ENCODE results near the gene MRPL44.

Gene MRPL44

DNA sequence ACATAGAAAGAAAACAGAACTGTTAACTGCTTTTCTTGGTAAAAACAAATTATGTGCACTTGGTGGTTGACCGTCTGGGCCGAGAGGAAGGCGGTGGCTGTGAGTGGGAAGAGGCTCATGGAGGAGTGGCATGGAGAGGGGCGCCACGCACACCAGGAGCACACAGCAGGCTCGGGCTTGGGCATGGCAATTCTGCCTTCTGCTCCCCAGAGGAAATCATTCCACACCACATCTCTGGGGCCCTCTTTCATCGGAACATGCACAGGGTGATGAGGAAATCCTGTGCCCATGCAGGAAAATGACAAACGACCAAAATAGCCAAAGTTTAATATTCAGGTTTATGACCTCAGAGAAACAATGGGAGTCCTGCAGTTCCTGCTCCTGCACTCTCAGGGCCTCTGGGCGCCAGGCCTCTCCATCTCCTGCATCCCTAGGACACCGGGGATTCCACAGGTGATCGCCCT, 38.6 kb upstream of the MRPL44 start:
- TF ChIP-seq, protein P1, sequence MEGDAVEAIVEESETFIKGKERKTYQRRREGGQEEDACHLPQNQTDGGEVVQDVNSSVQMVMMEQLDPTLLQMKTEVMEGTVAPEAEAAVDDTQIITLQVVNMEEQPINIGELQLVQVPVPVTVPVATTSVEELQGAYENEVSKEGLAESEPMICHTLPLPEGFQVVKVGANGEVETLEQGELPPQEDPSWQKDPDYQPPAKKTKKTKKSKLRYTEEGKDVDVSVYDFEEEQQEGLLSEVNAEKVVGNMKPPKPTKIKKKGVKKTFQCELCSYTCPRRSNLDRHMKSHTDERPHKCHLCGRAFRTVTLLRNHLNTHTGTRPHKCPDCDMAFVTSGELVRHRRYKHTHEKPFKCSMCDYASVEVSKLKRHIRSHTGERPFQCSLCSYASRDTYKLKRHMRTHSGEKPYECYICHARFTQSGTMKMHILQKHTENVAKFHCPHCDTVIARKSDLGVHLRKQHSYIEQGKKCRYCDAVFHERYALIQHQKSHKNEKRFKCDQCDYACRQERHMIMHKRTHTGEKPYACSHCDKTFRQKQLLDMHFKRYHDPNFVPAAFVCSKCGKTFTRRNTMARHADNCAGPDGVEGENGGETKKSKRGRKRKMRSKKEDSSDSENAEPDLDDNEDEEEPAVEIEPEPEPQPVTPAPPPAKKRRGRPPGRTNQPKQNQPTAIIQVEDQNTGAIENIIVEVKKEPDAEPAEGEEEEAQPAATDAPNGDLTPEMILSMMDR (IDR thresholded peaks at IDR 0.05; ENCODE audit: low read depth, low read length), result no peak
- no peak overlapping the region for H3K4me3 ChIP-seq (ENCODE audit: low read depth, low read length)

DNA sequence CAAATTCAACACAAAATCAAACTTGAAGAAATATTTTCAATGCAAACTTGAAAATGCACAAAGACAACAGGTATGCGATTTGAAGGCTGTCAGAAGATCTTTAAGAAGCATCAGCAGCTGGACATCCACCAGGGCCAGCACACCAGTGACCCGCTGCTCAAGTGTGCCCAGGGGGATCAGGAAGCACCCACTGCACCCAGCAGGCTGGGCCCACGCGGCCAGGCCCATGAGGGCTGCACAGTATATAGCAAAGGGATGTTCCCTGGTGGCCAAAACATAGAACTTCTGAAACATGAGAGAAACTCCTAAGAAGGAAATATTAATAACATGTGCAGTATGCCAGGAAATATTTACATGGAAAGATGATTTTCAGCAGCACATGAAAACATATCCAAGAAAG, 37.2 kb upstream of the MRPL44 start:
- TF ChIP-seq, protein P1 (IDR thresholded peaks at IDR 0.05; ENCODE audit: low read depth, low read length), result no peak
- H3K4me3 ChIP-seq (ENCODE audit: low read depth, low read length), result no peak overlapping the region

DNA sequence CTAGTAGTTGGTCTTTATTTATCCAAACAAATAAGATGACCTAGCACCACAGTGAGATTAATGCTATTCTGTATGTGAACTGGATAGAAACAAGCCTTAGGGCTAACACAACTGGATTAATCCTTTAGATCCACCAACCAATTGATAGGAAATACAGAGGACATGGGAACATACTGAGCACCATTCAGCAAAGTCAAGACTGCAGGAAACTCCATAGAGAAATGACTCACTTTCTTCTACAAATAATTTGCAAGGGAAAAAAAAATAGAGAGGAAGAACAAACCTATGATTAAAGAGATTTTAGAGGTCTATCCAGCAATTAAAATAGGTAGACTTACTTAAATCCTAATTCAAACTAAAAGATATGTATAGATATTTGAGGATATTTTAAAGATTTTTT, 36.1 kb upstream of the MRPL44 start:
- TF ChIP-seq, protein P1 (IDR thresholded peaks at IDR 0.05; ENCODE audit: low read depth, low read length), result no peak

DNA sequence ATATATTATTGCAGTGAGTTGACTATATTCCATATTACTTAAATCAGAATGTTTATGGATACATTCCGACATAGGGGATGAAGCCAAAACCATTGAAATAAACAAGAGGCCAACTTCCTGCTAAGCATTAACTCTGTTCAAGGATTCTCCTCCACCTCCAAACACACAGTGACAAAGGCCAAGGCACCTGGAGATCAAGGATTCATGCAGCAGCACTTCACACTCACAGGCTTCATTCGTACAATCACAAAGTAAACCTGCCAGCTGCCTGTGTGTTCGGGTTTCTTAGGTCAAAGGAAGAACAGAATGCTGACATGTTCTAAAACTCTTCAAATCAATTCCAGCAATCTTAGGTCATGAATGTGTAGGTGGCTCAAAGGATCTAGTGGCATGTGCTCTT, 35.0 kb upstream of the MRPL44 start:
- TF ChIP-seq, protein P1 (IDR thresholded peaks at IDR 0.05; ENCODE audit: low read depth, low read length), result no peak
- H3K4me3 ChIP-seq (ENCODE audit: low read depth, low read length), result no peak overlapping the region

More for the DNA sequence above, 36.1 kb upstream of the MRPL44 start:
- H3K4me3 ChIP-seq (ENCODE audit: low read depth, low read length), result no peak overlapping the region

DNA sequence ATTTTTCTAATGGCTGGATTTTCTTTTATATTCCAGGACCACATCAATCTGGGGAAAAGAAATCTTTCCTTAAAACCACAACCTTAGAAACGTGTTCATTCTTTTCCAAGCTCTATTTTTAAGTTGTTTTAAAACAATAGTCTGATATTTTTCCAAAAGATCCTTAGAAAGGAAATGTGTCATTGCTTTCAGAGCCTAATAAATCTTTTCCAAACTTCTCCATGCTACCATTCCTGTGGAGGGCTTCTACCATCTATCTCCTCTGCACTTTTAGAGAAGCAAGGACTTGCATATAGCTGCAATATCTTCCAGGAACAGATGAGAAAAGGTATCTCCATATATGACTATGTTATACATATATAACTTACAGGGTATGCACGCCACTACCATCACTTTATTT, 33.3 kb upstream of the MRPL44 start:
- H3K4me3 ChIP-seq (ENCODE audit: low read depth, low read length), result no peak overlapping the region
- TF ChIP-seq, protein P1 (IDR thresholded peaks at IDR 0.05; ENCODE audit: low read depth, low read length), result no peak

DNA sequence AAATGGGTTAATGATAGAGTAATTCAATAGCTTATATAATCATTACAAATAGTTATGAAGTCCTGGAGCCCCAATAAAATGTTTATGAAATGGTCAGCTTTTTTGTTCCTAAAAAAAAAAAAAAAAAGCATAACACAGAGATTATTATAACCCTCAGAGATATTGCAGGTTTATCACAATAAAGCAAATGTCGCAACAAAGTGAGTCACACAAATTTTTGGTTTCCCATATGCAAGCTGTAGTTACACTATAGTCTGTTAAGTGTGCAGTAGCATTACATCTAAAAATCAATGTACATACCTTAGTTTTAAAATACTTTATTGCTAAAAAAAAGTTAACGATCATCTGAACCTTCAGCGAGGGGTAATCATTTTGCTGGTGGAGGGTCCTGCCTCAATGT, 32.2 kb upstream of the MRPL44 start:
- H3K4me3 ChIP-seq (ENCODE audit: low read depth, low read length), result no peak overlapping the region
- TF ChIP-seq, protein P1 (IDR thresholded peaks at IDR 0.05; ENCODE audit: low read depth, low read length), result no peak

DNA sequence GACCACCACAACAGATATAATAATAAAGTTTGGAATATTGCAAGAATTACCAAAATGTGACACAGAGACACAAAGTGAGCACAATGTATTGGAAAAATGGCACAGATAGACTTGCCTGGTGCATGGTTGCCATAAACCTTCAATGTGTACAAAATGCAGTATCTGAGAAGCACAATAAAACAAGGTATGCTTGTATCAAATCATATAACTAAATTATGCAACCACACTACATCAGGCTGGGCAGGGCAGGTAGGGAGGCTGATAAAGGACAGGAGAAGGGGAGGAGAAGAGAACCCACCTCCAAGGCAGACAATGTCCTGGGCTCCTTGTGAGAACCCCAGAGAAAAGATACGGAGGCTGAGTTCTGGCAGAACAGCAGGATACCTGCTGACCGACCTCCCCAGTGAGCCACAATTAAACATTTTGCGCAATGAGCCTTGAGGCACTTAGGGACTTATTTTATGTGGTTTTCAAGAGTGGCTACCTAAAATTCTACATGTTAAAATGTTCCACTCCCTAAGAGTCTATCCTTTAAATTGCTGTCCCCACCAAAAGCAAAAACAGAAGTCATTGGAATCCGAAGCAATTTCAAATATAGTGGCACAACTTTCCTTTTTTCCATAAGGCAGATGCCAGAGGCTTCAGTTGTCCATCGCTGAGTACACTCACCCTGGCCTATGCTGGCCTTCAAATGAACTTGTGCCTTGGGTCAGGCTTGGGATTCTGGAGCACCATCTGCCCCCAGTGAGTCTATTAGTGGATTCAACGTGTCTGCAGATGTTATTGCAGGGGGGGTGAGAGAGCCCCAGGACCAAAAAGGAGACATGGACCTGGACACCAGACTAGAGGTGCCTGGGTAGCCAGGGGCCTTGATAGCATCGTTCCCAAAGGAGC, 28.9 kb upstream of the MRPL44 start:
- H3K4me3 ChIP-seq (ENCODE audit: low read depth, low read length), result no peak overlapping the region
- TF ChIP-seq, protein P1 (IDR thresholded peaks at IDR 0.05; ENCODE audit: low read depth, low read length), result no peak

All from WI38 (cell line).